Loucy (cell line): ENCODE results near the gene RNLS.

ENCODE experiments used
- CTCF ChIP-seq: fragments of 200-600 bp; sonication (generic); conservative IDR thresholded peaks from 2 replicates; pipeline ENCODE4 v1.5.1; 2014; ENCODE audit warnings: mild to moderate bottlenecking, antibody characterized with exemption, low read length
- EZH2phosphoT487 ChIP-seq: fragments of 200-600 bp; IDR thresholded peaks from 2 replicates; pipeline ENCODE4 v1.6.1; 2018; ENCODE audit warnings: antibody characterized with exemption, mild to moderate bottlenecking, moderate library complexity, borderline replicate concordance

DNA sequence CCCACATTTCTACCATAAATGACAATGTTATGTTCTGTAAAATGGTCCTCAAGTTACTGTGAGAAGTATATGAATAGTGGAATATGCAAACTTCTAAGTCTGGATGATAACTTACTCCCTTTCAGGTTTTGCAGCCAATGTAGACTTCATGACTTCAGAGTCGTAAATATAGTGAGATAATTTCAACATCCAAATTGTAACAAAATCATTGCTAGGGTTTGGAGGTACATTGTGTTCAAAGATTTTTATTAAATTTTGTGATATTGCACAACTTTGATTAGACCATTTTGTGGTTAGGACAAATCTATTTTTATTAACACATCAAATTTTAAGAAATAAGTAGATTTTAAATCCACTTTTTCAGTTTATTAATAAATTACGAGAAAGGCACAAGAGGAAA lies 270.3 kb downstream of the RNLS start:
- TF ChIP-seq CTCF (no peak), EZH2phosphoT487 (no peak)
